GM23338 (cell line): ENCODE data around the gene HS1BP3. TPM values are rescaled to one million over a fixed set of nuclear protein-coding genes. Genes with fewer than 3 reads are reported as not detected.

ENCODE experiments used
- ATAC-seq: fragments of 200-7000 bp; cut with Tn5 transposase; 3 replicates; pipeline ENCODE4 v1.9.1; 2020
- DNase-seq: peaks from one replicate; pipeline ENCODE4 v3.0.0-alpha.2; 2015; ENCODE audit warnings: low spot score
- H2AFZ ChIP-seq: fragments of 200-600 bp; sonication (generic); 2 replicates; pipeline ENCODE4 v1.8.0; 2016; ENCODE audit warnings: antibody characterized with exemption, mild to moderate bottlenecking, moderate library complexity
- H3F3A ChIP-seq: fragments of 200-600 bp; sonication (generic); replicated peaks from 2 replicates; pipeline ENCODE4 v1.8.0; 2017; ENCODE audit warnings: antibody characterized with exemption, mixed run types, low read depth
- H3K27ac ChIP-seq: fragments of 200-600 bp; sonication (generic); 2 replicates; pipeline ENCODE4 v1.6.1; 2016; ENCODE audit warnings: low read depth
- H3K27me3 ChIP-seq: fragments of 200-600 bp; sonication (generic); 2 replicates; pipeline ENCODE4 v1.8.0; 2016; ENCODE audit warnings: mild to moderate bottlenecking, mixed run types, moderate library complexity; ENCODE audit not compliant: insufficient read depth
- H3K36me3 ChIP-seq: fragments of 200-600 bp; sonication (generic); 2 replicates; pipeline ENCODE4 v1.8.0; 2016; ENCODE audit warnings: mild to moderate bottlenecking; ENCODE audit not compliant: insufficient read depth
- H3K4me1 ChIP-seq: fragments of 200-600 bp; sonication (generic); 2 replicates; pipeline ENCODE4 v1.8.0; 2016; ENCODE audit warnings: mild to moderate bottlenecking, moderate library complexity; ENCODE audit not compliant: insufficient read depth
- H3K4me2 ChIP-seq: fragments of 200-600 bp; sonication (generic); 2 replicates; pipeline ENCODE4 v1.7.1; 2017; ENCODE audit warnings: mixed run types
- H3K4me3 ChIP-seq: fragments of 200-600 bp; sonication (generic); 2 replicates; pipeline ENCODE4 v1.6.1; 2016; ENCODE audit warnings: mixed run types
- H3K79me2 ChIP-seq: fragments of 200-600 bp; sonication (generic); replicated peaks from 2 replicates; pipeline ENCODE4 v1.8.0; 2017; ENCODE audit warnings: mild to moderate bottlenecking; ENCODE audit not compliant: insufficient read depth
- H3K9me2 ChIP-seq: fragments of 200-600 bp; sonication (generic); 2 replicates; pipeline ENCODE4 v1.8.0; 2017; ENCODE audit not compliant: insufficient read depth
- H4K20me1 ChIP-seq: fragments of 200-600 bp; sonication (generic); replicated peaks from 2 replicates; pipeline ENCODE4 v1.8.0; 2017; ENCODE audit warnings: mild to moderate bottlenecking; ENCODE audit not compliant: insufficient read depth
- H3K27ac Mint-ChIP-seq: 2 replicates; pipeline ENCODE4 v1.8.0; 2020; ENCODE audit warnings: inconsistent platforms, mild to moderate bottlenecking, moderate library complexity, mixed read lengths
- H3K27me3 Mint-ChIP-seq: 3 replicates; pipeline ENCODE4 v1.8.0; 2022; ENCODE audit warnings: low read depth, mild to moderate bottlenecking, moderate library complexity, mixed read lengths, inconsistent platforms; ENCODE audit not compliant: insufficient read depth, poor library complexity
- H3K36me3 Mint-ChIP-seq: 3 replicates; pipeline ENCODE4 v1.8.0; 2021; ENCODE audit warnings: low read depth, mild to moderate bottlenecking, inconsistent platforms, moderate library complexity, mixed read lengths
- H3K4me1 Mint-ChIP-seq: 3 replicates; pipeline ENCODE4 v1.8.0; 2020; ENCODE audit warnings: mild to moderate bottlenecking, inconsistent platforms, mixed read lengths
- H3K4me3 Mint-ChIP-seq: 3 replicates; pipeline ENCODE4 v1.8.0; 2021; ENCODE audit warnings: moderate library complexity, mild to moderate bottlenecking, inconsistent platforms, mixed read lengths
- H3K9me3 Mint-ChIP-seq: 3 replicates; pipeline ENCODE4 v1.8.0; 2020; ENCODE audit warnings: moderate library complexity, mild to moderate bottlenecking, inconsistent platforms, mixed read lengths
- EZH2 ChIP-seq: fragments of 200-600 bp; sonication (generic); IDR thresholded peaks from one replicate; pipeline ENCODE4 v1.8.0; 2017; ENCODE audit warnings: antibody characterized with exemption, mild to moderate bottlenecking, low read depth; ENCODE audit not compliant: unreplicated experiment
- EZH2phosphoT487 ChIP-seq: fragments of 200-600 bp; sonication (generic); IDR thresholded peaks from one replicate; pipeline ENCODE4 v1.8.1; 2018; ENCODE audit warnings: antibody characterized with exemption; ENCODE audit not compliant: unreplicated experiment
- NANOG ChIP-seq: IDR thresholded peaks from 2 replicates; pipeline ENCODE4 v1.6.1; 2016; ENCODE audit warnings: antibody characterized with exemption, borderline replicate concordance
- STAT1 ChIP-seq: IDR thresholded peaks from one replicate; pipeline ENCODE4 v1.6.1; 2016; ENCODE audit warnings: antibody characterized with exemption; ENCODE audit not compliant: unreplicated experiment
- ZNF114 ChIP-seq: fragments of 250-450 bp; sonication (Bioruptor Pico); IDR thresholded peaks from 2 replicates; pipeline ENCODE4 v1.5.0; 2020; ENCODE audit warnings: mild to moderate bottlenecking, moderate library complexity
- polyA plus RNA-seq: library from polyadenylated mRNA; unstranded; fragments of >200 nt; fragmentation: Nextera tagmentation; extraction: Ambion mirVana; gene quantifications from 2 replicates; pipeline ENCODE4 v1.2.1, GENCODE V29; 2016
- total RNA-seq: library from RNA; depleted of rRNA; stranded (reverse); fragments of >200 nt; shearing (Covaris generic); gene quantifications from 2 replicates; pipeline ENCODE4 v1.2.3, GENCODE V29; 2014
- TF ChIP-seq, protein P1 (sequence below): fragments of 250-450 bp; sonication (Bioruptor Pico); IDR thresholded peaks from 2 replicates; pipeline ENCODE4 v1.5.0; 2020; ENCODE audit warnings: mild to moderate bottlenecking, moderate library complexity
- TF ChIP-seq, protein P2 (sequence below): IDR thresholded peaks from one replicate; pipeline ENCODE4 v1.6.1; 2018; ENCODE audit warnings: antibody characterized with exemption; ENCODE audit not compliant: unreplicated experiment
- TF ChIP-seq, protein P3 (sequence below), 2 experiments: fragments of 200-600 bp in 1 of 2; sonication (generic) in 1 of 2; conservative IDR thresholded peaks; 2 replicates each; pipeline versions ENCODE4 v1.5.1 to v1.6.1; 2016 to 2017; ENCODE audit warnings: antibody characterized with exemption in 2 of 2, low read depth in 2 of 2, mild to moderate bottlenecking in 2 of 2, moderate library complexity in 1 of 2
- TF ChIP-seq, protein P4 (sequence below): IDR thresholded peaks from 2 replicates; pipeline ENCODE4 v1.6.1; 2016; ENCODE audit warnings: antibody characterized with exemption

Gene HS1BP3
- total and polyA plus RNA-seq, 2 experiments from 2014 or later: 7.2 to 15.0 TPM

DNA sequence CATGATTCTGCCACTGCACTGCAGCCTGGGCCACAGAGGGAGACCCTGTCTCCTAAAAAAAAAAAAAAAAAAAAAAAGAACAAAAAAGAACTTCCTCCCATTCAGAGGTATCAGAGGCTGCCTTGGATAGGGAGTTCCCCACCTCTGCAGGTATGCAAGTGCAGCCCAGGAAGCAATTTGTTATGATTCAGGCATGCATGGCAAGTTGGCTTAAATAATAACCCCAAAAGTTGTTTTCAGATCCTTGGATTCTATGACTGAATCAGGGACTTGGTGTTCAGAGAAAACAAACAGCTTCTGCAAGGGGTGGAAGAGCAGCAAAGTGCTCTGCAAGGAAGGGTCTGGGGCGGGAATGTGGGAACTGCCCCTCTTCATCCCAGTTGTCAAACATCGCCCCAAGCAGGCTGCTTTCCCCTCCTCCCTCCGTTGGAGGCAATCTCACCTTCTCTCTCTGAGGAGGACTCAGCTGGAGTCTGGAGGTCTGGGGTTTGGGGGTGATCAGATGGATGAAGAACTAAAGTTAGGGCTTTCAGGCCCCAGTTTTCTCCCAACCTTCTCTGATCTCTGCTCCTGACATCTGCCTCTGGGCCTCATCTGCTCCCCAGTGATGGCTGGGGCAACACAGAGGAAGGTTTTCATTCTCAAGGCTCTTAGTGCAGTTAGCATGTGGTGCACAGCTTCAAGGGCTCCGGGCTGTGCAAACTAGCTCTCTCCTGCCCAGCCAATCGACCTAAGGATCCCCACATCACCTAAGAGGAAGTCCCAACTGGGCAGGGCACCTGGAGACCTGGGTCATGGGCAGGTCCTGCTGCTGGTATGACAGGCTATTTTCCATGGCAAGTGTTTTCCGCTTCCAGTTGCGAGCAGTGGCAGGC, 12.5 kb upstream of the HS1BP3 start:
- Histone ChIP-seq H2AFZ (no peak overlapping the region), H3K36me3 (no peaks in the 10 kb centered on the region), H4K20me1 (no peaks in the 10 kb centered on the region), H3K4me1 (peaks cover 19% of the 10 kb centered on the region; the same call in 1 of the 2 replicates), H3K27ac (no peak overlapping the region), H3K9me2 (no peaks in the 10 kb centered on the region), H3K27me3 (peaks cover 65% of the 10 kb centered on the region), H3K79me2 (no peaks in the 10 kb centered on the region), H3K4me2 (no peak overlapping the region), H3F3A (no peaks in the 10 kb centered on the region), H3K4me3 (no peak overlapping the region)
- peaks cover 27% of the 10 kb centered on the region for H3K4me1 Mint-ChIP-seq
- no peaks in the 10 kb centered on the region for H3K9me3 Mint-ChIP-seq
- no peak overlapping the region for H3K4me3 Mint-ChIP-seq
- ATAC-seq (no peak), DNase-seq (no peak)
- peaks cover 61% of the 10 kb centered on the region for H3K27me3 Mint-ChIP-seq
- H3K27ac Mint-ChIP-seq: no peak overlapping the region
- no peaks in the 10 kb centered on the region for H3K36me3 Mint-ChIP-seq
- no peak for TF ChIP-seq ZNF114
- TF ChIP-seq, protein P1, sequence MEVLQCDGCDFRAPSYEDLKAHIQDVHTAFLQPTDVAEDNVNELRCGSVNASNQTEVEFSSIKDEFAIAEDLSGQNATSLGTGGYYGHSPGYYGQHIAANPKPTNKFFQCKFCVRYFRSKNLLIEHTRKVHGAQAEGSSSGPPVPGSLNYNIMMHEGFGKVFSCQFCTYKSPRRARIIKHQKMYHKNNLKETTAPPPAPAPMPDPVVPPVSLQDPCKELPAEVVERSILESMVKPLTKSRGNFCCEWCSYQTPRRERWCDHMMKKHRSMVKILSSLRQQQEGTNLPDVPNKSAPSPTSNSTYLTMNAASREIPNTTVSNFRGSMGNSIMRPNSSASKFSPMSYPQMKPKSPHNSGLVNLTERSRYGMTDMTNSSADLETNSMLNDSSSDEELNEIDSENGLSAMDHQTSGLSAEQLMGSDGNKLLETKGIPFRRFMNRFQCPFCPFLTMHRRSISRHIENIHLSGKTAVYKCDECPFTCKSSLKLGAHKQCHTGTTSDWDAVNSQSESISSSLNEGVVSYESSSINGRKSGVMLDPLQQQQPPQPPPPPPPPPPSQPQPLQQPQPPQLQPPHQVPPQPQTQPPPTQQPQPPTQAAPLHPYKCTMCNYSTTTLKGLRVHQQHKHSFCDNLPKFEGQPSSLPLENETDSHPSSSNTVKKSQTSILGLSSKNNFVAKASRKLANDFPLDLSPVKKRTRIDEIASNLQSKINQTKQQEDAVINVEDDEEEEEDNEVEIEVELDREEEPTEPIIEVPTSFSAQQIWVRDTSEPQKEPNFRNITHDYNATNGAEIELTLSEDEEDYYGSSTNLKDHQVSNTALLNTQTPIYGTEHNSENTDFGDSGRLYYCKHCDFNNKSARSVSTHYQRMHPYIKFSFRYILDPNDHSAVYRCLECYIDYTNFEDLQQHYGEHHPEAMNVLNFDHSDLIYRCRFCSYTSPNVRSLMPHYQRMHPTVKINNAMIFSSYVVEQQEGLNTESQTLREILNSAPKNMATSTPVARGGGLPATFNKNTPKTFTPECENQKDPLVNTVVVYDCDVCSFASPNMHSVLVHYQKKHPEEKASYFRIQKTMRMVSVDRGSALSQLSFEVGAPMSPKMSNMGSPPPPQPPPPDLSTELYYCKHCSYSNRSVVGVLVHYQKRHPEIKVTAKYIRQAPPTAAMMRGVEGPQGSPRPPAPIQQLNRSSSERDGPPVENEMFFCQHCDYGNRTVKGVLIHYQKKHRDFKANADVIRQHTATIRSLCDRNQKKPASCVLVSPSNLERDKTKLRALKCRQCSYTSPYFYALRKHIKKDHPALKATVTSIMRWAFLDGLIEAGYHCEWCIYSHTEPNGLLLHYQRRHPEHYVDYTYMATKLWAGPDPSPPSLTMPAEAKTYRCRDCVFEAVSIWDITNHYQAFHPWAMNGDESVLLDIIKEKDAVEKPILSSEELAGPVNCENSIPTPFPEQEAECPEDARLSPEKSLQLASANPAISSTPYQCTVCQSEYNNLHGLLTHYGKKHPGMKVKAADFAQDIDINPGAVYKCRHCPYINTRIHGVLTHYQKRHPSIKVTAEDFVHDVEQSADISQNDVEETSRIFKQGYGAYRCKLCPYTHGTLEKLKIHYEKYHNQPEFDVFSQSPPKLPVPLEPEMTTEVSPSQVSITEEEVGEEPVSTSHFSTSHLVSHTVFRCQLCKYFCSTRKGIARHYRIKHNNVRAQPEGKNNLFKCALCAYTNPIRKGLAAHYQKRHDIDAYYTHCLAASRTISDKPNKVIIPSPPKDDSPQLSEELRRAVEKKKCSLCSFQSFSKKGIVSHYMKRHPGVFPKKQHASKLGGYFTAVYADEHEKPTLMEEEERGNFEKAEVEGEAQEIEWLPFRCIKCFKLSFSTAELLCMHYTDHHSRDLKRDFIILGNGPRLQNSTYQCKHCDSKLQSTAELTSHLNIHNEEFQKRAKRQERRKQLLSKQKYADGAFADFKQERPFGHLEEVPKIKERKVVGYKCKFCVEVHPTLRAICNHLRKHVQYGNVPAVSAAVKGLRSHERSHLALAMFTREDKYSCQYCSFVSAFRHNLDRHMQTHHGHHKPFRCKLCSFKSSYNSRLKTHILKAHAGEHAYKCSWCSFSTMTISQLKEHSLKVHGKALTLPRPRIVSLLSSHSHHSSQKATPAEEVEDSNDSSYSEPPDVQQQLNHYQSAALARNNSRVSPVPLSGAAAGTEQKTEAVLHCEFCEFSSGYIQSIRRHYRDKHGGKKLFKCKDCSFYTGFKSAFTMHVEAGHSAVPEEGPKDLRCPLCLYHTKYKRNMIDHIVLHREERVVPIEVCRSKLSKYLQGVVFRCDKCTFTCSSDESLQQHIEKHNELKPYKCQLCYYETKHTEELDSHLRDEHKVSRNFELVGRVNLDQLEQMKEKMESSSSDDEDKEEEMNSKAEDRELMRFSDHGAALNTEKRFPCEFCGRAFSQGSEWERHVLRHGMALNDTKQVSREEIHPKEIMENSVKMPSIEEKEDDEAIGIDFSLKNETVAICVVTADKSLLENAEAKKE (CRISPR knock-in tag): no peak
- no peak for TF ChIP-seq NANOG
- TF ChIP-seq, protein P2, sequence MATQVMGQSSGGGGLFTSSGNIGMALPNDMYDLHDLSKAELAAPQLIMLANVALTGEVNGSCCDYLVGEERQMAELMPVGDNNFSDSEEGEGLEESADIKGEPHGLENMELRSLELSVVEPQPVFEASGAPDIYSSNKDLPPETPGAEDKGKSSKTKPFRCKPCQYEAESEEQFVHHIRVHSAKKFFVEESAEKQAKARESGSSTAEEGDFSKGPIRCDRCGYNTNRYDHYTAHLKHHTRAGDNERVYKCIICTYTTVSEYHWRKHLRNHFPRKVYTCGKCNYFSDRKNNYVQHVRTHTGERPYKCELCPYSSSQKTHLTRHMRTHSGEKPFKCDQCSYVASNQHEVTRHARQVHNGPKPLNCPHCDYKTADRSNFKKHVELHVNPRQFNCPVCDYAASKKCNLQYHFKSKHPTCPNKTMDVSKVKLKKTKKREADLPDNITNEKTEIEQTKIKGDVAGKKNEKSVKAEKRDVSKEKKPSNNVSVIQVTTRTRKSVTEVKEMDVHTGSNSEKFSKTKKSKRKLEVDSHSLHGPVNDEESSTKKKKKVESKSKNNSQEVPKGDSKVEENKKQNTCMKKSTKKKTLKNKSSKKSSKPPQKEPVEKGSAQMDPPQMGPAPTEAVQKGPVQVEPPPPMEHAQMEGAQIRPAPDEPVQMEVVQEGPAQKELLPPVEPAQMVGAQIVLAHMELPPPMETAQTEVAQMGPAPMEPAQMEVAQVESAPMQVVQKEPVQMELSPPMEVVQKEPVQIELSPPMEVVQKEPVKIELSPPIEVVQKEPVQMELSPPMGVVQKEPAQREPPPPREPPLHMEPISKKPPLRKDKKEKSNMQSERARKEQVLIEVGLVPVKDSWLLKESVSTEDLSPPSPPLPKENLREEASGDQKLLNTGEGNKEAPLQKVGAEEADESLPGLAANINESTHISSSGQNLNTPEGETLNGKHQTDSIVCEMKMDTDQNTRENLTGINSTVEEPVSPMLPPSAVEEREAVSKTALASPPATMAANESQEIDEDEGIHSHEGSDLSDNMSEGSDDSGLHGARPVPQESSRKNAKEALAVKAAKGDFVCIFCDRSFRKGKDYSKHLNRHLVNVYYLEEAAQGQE: no peak
- no peak for TF ChIP-seq EZH2phosphoT487
- TF ChIP-seq, protein P3, sequence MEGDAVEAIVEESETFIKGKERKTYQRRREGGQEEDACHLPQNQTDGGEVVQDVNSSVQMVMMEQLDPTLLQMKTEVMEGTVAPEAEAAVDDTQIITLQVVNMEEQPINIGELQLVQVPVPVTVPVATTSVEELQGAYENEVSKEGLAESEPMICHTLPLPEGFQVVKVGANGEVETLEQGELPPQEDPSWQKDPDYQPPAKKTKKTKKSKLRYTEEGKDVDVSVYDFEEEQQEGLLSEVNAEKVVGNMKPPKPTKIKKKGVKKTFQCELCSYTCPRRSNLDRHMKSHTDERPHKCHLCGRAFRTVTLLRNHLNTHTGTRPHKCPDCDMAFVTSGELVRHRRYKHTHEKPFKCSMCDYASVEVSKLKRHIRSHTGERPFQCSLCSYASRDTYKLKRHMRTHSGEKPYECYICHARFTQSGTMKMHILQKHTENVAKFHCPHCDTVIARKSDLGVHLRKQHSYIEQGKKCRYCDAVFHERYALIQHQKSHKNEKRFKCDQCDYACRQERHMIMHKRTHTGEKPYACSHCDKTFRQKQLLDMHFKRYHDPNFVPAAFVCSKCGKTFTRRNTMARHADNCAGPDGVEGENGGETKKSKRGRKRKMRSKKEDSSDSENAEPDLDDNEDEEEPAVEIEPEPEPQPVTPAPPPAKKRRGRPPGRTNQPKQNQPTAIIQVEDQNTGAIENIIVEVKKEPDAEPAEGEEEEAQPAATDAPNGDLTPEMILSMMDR (conservative IDR thresholded peaks at IDR 0.05; ENCODE audit: low read depth in 2 of 2): no peak
- TF ChIP-seq STAT1: no peak
- TF ChIP-seq, protein P4, sequence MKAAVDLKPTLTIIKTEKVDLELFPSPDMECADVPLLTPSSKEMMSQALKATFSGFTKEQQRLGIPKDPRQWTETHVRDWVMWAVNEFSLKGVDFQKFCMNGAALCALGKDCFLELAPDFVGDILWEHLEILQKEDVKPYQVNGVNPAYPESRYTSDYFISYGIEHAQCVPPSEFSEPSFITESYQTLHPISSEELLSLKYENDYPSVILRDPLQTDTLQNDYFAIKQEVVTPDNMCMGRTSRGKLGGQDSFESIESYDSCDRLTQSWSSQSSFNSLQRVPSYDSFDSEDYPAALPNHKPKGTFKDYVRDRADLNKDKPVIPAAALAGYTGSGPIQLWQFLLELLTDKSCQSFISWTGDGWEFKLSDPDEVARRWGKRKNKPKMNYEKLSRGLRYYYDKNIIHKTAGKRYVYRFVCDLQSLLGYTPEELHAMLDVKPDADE: no peak
- TF ChIP-seq EZH2: no peak
